Heart left ventricle (tissue), 13 donors: ENCODE measurements around the gene SGPL1.

Experiments
- POLR2A ChIP-seq, 2 donors: fragments of 450-650 bp; IDR thresholded peaks; one replicate each; pipeline ENCODE4 v1.6.1; 2017; ENCODE audit warnings: antibody characterized with exemption in 2 of 2, mild to moderate bottlenecking in 2 of 2, moderate library complexity in 2 of 2
- TF ChIP-seq, protein P1 (sequence below), 12 donors: fragments of 200-600 bp; sonication (generic) in 4 of 12; IDR thresholded peaks; one replicate each; pipeline versions ENCODE4 v1.5.0 to v1.8.0; 2018 to 2022; ENCODE audit warnings: antibody characterized with exemption in 12 of 12, mild to moderate bottlenecking in 5 of 12
- donor health status: ischemic (EF 13 %, LVEDD 7.1; RV severe dilation, severe dysfunction).
- donor health status: DM: no; HTN: yes; CAD: no.
- donor health status: DM: no; HTN: no; CAD: no.
- donor health status: ischemic (EF 25% LVEDD 6.9; RV normal size, moderate dysfunction).
- donor health status: ischemic (EF 25% LVEDD 5.7; RV mildly dilated, moderate dysfunction).
- donor health status: ischemic (EF 35%, LVEDD 5.7; RV mildly dilated, moderate dysfunction).
- donor health status: nonischemic (EF 11% LVEDD 7.7; RV severe dilation, severe dysfunction).
- donor health status: DM: yes; HTN: yes; CAD: no.
- donor health status: PGD.
- donor health status: ischemic (EF 29% LVEDD 5.4; RV normal size, mild dysfunction).
- donor health status: nonischemic (EF 23%, LVEDD 6.1; RV moderate dilation, normal function).

DNA sequence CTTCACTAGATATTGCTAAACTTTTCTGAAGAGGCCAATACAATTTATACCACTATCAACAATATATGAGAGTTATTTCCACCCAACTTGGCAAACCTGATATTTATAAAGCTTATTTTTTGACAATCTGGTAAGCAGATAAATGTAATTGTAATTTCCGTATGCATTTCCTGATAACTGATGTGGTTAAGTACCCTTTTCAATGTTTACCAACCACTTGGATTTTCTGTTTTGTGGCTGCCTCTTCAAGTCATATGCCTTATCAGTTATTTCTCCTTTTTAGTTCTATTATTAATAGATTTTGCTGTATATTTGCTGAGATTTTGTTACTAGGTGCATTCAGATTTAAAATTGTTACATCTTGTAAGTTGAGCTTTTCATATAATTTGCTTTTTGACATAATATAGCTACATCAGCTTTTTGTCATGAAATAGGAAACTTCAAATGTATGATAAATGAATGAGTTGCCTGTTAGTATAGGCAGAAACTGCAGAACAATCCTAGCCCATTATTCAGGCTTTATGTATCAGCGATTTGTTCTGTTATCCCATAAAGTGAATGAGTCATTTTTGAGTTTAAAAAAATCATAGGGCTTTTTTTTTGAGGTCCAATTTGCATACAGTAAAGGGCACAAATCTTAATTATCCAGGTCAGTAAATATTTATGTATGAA lies 11.5 kb downstream of the SGPL1 start:
- TF ChIP-seq, protein P1, sequence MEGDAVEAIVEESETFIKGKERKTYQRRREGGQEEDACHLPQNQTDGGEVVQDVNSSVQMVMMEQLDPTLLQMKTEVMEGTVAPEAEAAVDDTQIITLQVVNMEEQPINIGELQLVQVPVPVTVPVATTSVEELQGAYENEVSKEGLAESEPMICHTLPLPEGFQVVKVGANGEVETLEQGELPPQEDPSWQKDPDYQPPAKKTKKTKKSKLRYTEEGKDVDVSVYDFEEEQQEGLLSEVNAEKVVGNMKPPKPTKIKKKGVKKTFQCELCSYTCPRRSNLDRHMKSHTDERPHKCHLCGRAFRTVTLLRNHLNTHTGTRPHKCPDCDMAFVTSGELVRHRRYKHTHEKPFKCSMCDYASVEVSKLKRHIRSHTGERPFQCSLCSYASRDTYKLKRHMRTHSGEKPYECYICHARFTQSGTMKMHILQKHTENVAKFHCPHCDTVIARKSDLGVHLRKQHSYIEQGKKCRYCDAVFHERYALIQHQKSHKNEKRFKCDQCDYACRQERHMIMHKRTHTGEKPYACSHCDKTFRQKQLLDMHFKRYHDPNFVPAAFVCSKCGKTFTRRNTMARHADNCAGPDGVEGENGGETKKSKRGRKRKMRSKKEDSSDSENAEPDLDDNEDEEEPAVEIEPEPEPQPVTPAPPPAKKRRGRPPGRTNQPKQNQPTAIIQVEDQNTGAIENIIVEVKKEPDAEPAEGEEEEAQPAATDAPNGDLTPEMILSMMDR (IDR thresholded peaks at IDR 0.05), result no peak
- no peak for TF ChIP-seq POLR2A (IDR thresholded peaks at IDR 0.05)
